B cell (primary cell): ENCODE results near the gene FCRL2. TPM values are rescaled to one million over a fixed set of nuclear protein-coding genes. Genes with fewer than 3 reads are reported as not detected.

Experiments used
- ATAC-seq: fragments of 200-7000 bp; cut with Tn5 transposase; one replicate; pipeline ENCODE4 v1.10.0; 2021; ENCODE audit warnings: low read depth, mild to moderate bottlenecking, moderate number of reproducible peaks, moderate library complexity
- CTCF ChIA-PET: fragments of 350-600 bp; sonication (Branson Sonifier 250); formaldehyde crosslinking; loops from one replicate; lab custom pipeline; 2021; ENCODE audit warnings: antibody characterized with exemption, inconsistent platforms; lab: Charles Lee
- POLR2A ChIA-PET: fragments of 350-600 bp; sonication (Branson Sonifier 250); formaldehyde crosslinking; loops from one replicate; lab custom pipeline; 2021; ENCODE audit warnings: antibody characterized with exemption; lab: Charles Lee
- DNase-seq: peaks from one replicate; pipeline ENCODE4 v3.0.0; 2013
- H2AFZ ChIP-seq: 2 replicates; pipeline ENCODE4 v1.6.1; 2012; ENCODE audit warnings: mild to moderate bottlenecking, low read depth, low read length; ENCODE audit not compliant: insufficient read depth, poor library complexity, severe bottlenecking
- H3K27ac ChIP-seq, 2 donors: 1 replicate in 1 of 2; 2 replicates in 1 of 2; pipeline ENCODE4 v1.5.1; 2012 to 2013; ENCODE audit warnings: low read length in 2 of 2, mild to moderate bottlenecking in 2 of 2, moderate library complexity in 1 of 2
- H3K27me3 ChIP-seq, 4 experiments: fragments of 200-600 bp in 1 of 4; sonication (generic) in 1 of 4; replicated peaks in 1 of 4; 1 replicate in 2 of 4; 2 replicates in 2 of 4; pipeline versions ENCODE4 v1.6.1 to v1.7.0; 2013 to 2016; ENCODE audit warnings: low read length in 3 of 4, mild to moderate bottlenecking in 2 of 4, mixed read lengths in 1 of 4, moderate library complexity in 1 of 4; ENCODE audit not compliant: insufficient read depth in 4 of 4, control insufficient read depth in 3 of 4; ENCODE audit errors: control extremely low read depth in 1 of 4
- H3K36me3 ChIP-seq, 2 experiments: replicated peaks in 1 of 2; 1 replicate in 1 of 2; 2 replicates in 1 of 2; pipeline versions ENCODE4 v1.6.1 to v1.7.1; 2013; ENCODE audit warnings: low read length in 1 of 2; ENCODE audit not compliant: insufficient read depth in 2 of 2, control insufficient read depth in 1 of 2; ENCODE audit errors: control extremely low read depth in 1 of 2, extremely low read depth in 1 of 2
- H3K4me1 ChIP-seq, 2 donors: fragments of 200-600 bp in 1 of 2; sonication (generic) in 1 of 2; 1 replicate in 1 of 2; 2 replicates in 1 of 2; pipeline versions ENCODE4 v1.5.1 to v1.6.1; 2013 to 2017; ENCODE audit warnings: low read length in 2 of 2; ENCODE audit not compliant: control insufficient read depth in 2 of 2, insufficient read depth in 2 of 2
- H3K4me2 ChIP-seq: replicated peaks from 2 replicates; pipeline ENCODE3; 2012; ENCODE audit warnings: mild to moderate bottlenecking, low read depth, low read length; ENCODE audit not compliant: poor library complexity, severe bottlenecking
- H3K4me3 ChIP-seq, 5 experiments: fragments of 200-600 bp in 1 of 5; sonication (generic) in 1 of 5; 1 replicate in 3 of 5; 2 replicates in 2 of 5; pipeline versions ENCODE4 v1.5.1 to v1.7.0; 2011 to 2016; ENCODE audit warnings: low read length in 4 of 5, mild to moderate bottlenecking in 4 of 5, low read depth in 2 of 5, control low read depth in 1 of 5, moderate library complexity in 1 of 5; ENCODE audit not compliant: insufficient read depth in 1 of 5; ENCODE audit errors: control extremely low read depth in 1 of 5, extremely low read depth in 1 of 5
- H3K79me2 ChIP-seq: fragments of 200-600 bp; sonication (generic); one replicate; pipeline ENCODE4 v1.6.0; 2016; ENCODE audit warnings: low read length; ENCODE audit not compliant: control insufficient read depth, insufficient read depth
- H3K9ac ChIP-seq: fragments of 200-600 bp; sonication (generic); 2 replicates; pipeline ENCODE4 v1.6.1; 2017; ENCODE audit warnings: mild to moderate bottlenecking, low read length, moderate library complexity
- H3K9me3 ChIP-seq, 3 donors: one replicate each; pipeline versions ENCODE4 v1.6.1 to v1.7.1; 2013; ENCODE audit warnings: low read length in 2 of 3; ENCODE audit not compliant: control insufficient read depth in 2 of 3, insufficient read depth in 1 of 3; ENCODE audit errors: control extremely low read depth in 1 of 3
- H4K20me1 ChIP-seq: 2 replicates; pipeline ENCODE4 v1.6.0; 2012; ENCODE audit warnings: mild to moderate bottlenecking, low read length; ENCODE audit not compliant: insufficient read depth, control insufficient read depth, poor library complexity, severe bottlenecking
- H3K27ac Mint-ChIP-seq: one replicate; pipeline ENCODE4 v1.8.0; 2021; ENCODE audit warnings: mixed read lengths
- H3K27me3 Mint-ChIP-seq: one replicate; pipeline ENCODE4 v1.8.0; 2021; ENCODE audit warnings: mixed read lengths
- H3K4me1 Mint-ChIP-seq: one replicate; pipeline ENCODE4 v1.8.0; 2021; ENCODE audit warnings: mixed read lengths
- H3K4me3 Mint-ChIP-seq: one replicate; pipeline ENCODE4 v1.8.0; 2021; ENCODE audit warnings: mixed read lengths
- H3K9me3 Mint-ChIP-seq: one replicate; pipeline ENCODE4 v1.8.0; 2022; ENCODE audit warnings: mixed read lengths; ENCODE audit not compliant: insufficient read depth
- CTCF ChIP-seq: fragments of 200-600 bp; IDR thresholded peaks from one replicate; pipeline ENCODE4 v1.8.0; 2022; ENCODE audit warnings: antibody characterized with exemption, mild to moderate bottlenecking
- EZH2 ChIP-seq: IDR thresholded peaks from 2 replicates; pipeline ENCODE4 v1.6.1; 2012; ENCODE audit warnings: borderline replicate concordance, low read depth, mild to moderate bottlenecking, moderate library complexity, low read length; ENCODE audit not compliant: insufficient read depth, poor library complexity, severe bottlenecking
- WGBS: methylation state at CpG from one replicate; pipeline ENCODE4 v1.1.5; 2013; ENCODE audit warnings: missing lambda C conversion rate; ENCODE audit not compliant: insufficient coverage; 5-methylcytosine and 5-hydroxymethylcytosine counted together
- intact Hi-C: fragments of 100-400 bp; cut with micrococcal nuclease; formaldehyde crosslinking; loops from one replicate; pipeline ENCODE4 v1.10.0; 2022
- polyA plus RNA-seq: library from polyadenylated mRNA; depleted of rRNA; stranded (reverse); fragments of >200 nt; gene quantifications from 2 replicates; pipeline ENCODE4 v1.2.3, GENCODE V29; 2012
- total RNA-seq, 2 donors: library from RNA; stranded (reverse); fragments of 120-200 nt in 1 of 2; gene quantifications; 1 replicate in 1 of 2; 2 replicates in 1 of 2; pipeline versions ENCODE4 v1.2.3 to v1.2.4, GENCODE V29; 2013 to 2022

The FCRL2 gene
- total and polyA plus RNA-seq, 2 donors (not counting 1 experiment from before 2014, with no cell fraction given) = 78.3 to 184 TPM

GRCh38 chr1:157732755-157733154 is 44.2 kb downstream of the FCRL2 start:
- Histone ChIP-seq H4K20me1 (no peaks in the 10 kb centered on the region), H3K4me3 (no peak overlapping the region), H3K9me3 (no peaks in the 10 kb centered on the region), H3K27me3 (no peaks in the 10 kb centered on the region), H3K36me3 (no peaks in the 10 kb centered on the region), H3K27ac (peak overlapping the region; percentile 36 to 83), H3K4me2 (no peak overlapping the region), H2AFZ (no peak overlapping the region), H3K79me2 (no peaks in the 10 kb centered on the region), H3K9ac (no peak overlapping the region), H3K4me1 (peaks cover 52% of the 10 kb centered on the region in 2 donors)
- WGBS = no CpG with 5 or more reads among the region's 3 CpGs
- Mint-ChIP-seq H3K27ac (peak overlapping the region; percentile 89), H3K9me3 (peaks cover 5% of the 10 kb centered on the region), H3K27me3 (no peaks in the 10 kb centered on the region), H3K4me3 (peak overlapping the region; percentile 29), H3K4me1 (peaks cover 79% of the 10 kb centered on the region)
- no peak for ATAC-seq
- DNase-seq = no peak
- ChIA-PET POLR2A (interaction anchor here (0.8 kb wide), 1 partner anchor 27 kb away, joined by 3 read pairs; no protein-coding TSS in a partner anchor), CTCF (interaction anchor here (0.5 to 2.7 kb wide), 4 partner anchors 9 to 153 kb away, joined by 5 to 12 read pairs (median 8); no protein-coding TSS in a partner anchor)
- intact Hi-C loops = loop anchor here (5.0 kb wide), 1 partner anchor 35 kb away; no protein-coding TSS in a partner anchor
- TF ChIP-seq EZH2 (no peak), CTCF (no peak)

GRCh38 chr1:157725221-157725577 is 51.7 kb downstream of the FCRL2 start:
- peaks cover 74% of the 10 kb centered on the region for H3K4me1 Mint-ChIP-seq
- WGBS = no CpG with 5 or more reads among the region's 2 CpGs
- Histone ChIP-seq H3K36me3 (no peaks in the 10 kb centered on the region), H3K9me3 (peaks cover 2 to 21% (median 10%) of the 10 kb centered on the region in 3 donors), H3K4me3 (peak overlapping the region in 1 of 5 experiments; percentile 45), H3K4me2 (peak overlapping the region; percentile 69), H2AFZ (no peak overlapping the region), H3K79me2 (peaks cover 4% of the 10 kb centered on the region), H3K27me3 (no peaks in the 10 kb centered on the region), H3K4me1 (peaks cover 65 to 69% of the 10 kb centered on the region in 2 donors), H3K9ac (peak overlapping the region; percentile 29), H4K20me1 (no peaks in the 10 kb centered on the region), H3K27ac (peak overlapping the region; percentile 80 to 94)
- peak overlapping the region; percentile 71 for H3K4me3 Mint-ChIP-seq
- TF ChIP-seq EZH2 = no peak
- TF ChIP-seq CTCF = no peak
- POLR2A ChIA-PET = interaction anchor here (0.9 kb wide), 1 partner anchor 29 kb away, joined by 3 read pairs; no protein-coding TSS in a partner anchor
- peak overlapping the region; percentile 98 for H3K27ac Mint-ChIP-seq
- no peaks in the 10 kb centered on the region for H3K27me3 Mint-ChIP-seq
- CTCF ChIA-PET = interaction anchor here (1.0 to 3.0 kb wide), 10 partner anchors 8 to 145 kb away, joined by 3 to 17 read pairs (median 6); partner anchors contain the start of gene FCRL2
- DNase-seq (peak; percentile 86), ATAC-seq (peak; percentile 21)
- H3K9me3 Mint-ChIP-seq = peaks cover 13% of the 10 kb centered on the region
- intact Hi-C loops = loop anchor here (1.0 to 5.0 kb wide), 3 partner anchors 9 to 73 kb away; no protein-coding TSS in a partner anchor
